Measurements from ENCODE around the gene LILRB2. TPM values are rescaled to one million over a fixed set of nuclear protein-coding genes. Genes with fewer than 3 reads are reported as not detected.
"Not testable (repeated sequence)": the region's sequence is repeated elsewhere in the genome, so short reads cannot be mapped to it uniquely, and the experiment has no call there.

LILRB2 gene
- total RNA-seq, 5 donors from 2014 or later (not counting 1 experiment from before 2014, with no cell fraction given) = 0.46 to 0.53 TPM; not detected in 3

DNA sequence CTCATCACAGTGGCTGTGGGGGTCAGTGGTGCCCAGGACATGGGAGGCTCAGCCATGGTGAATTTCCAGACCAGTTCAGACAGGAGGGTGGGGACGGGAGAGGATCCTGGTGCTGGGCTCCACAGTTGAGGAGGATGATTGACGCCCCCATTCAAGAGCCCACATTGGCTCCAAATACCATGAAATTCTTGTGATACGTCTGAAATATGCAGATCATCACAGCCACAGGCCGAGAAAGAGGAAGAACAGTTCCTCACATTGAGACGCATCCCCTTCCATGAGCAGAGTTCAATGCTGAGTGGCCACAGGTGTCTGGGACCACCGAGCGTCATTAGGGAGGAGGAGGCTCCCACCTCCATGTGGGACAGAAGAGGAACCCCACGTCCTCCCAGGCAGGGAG lies 37.1 kb downstream of the LILRB2 start:
- ATAC-seq (replicated peaks in 1 of 4); H3K4me3 Mint-ChIP-seq; POLR2A ChIA-PET; H3K36me3 Mint-ChIP-seq; CTCF ChIA-PET; H3K9me3 Mint-ChIP-seq; H3K27ac Mint-ChIP-seq; H3K27ac ChIP-seq (ENCODE audit: low read length); H3K36me3 ChIP-seq (ENCODE audit: control insufficient read depth in 2 of 2, extremely low read depth in 1 of 2, insufficient read depth in 1 of 2, low read length in 1 of 2); DNase-seq; H3K9me3 ChIP-seq; H3K4me3 ChIP-seq (ENCODE audit: control insufficient read depth in 1 of 2, extremely low read depth in 1 of 2, low read length in 1 of 2): not testable (repeated sequence)
- Mint-ChIP-seq H3K4me1 (peaks cover 11 to 16% (median 12%) of the 10 kb centered on the region in 3 donors), H3K27me3 (peaks cover 6 to 28% of the 10 kb centered on the region in 2 donors)
- peaks cover 0 to 34% of the 10 kb centered on the region in 2 experiments for H3K27me3 ChIP-seq (replicated peaks in 1 of 2; ENCODE audit: control insufficient read depth in 2 of 2, extremely low read depth in 1 of 2, insufficient read depth in 2 of 2, low read length in 1 of 2)
- no CpG with 5 or more reads among the region's 8 CpGs for WGBS (ENCODE audit: insufficient coverage)
- peaks cover 0 to 14% of the 10 kb centered on the region in 2 experiments for H3K4me1 ChIP-seq (ENCODE audit: control insufficient read depth in 1 of 2, extremely low read depth in 1 of 2, insufficient read depth in 2 of 2, low read length in 2 of 2)

DNA sequence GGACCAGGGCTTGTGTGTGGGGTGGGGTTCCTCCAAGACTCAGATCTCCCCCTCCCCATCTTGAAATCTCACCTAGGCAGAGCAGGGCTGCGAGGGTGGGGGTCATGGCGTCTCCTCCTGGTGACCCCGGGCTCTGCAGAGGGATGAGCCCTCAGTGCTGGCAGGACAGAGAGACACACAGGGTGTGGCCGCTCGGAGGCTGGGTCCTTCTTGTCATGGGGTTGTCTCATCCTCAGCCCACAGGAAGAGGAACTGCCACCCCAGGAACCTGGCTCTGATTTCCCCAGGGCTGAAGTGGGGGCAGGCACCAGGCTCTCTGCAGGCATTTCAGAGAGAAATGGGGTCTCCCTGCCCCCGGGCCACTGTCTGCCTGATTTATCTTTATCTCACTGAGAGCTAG lies 38.3 kb downstream of the LILRB2 start, which contains the start of gene LILRA6:
TSS of gene LILRA6 (minus strand) at position 145 of the 400 bp plus-strand sequence.
- ATAC-seq (replicated peaks in 1 of 4); H3K9me3 ChIP-seq; CTCF ChIA-PET; H3K4me1 ChIP-seq (ENCODE audit: control insufficient read depth in 1 of 2, extremely low read depth in 1 of 2, insufficient read depth in 2 of 2, low read length in 2 of 2); H3K36me3 ChIP-seq (ENCODE audit: control insufficient read depth in 2 of 2, extremely low read depth in 1 of 2, insufficient read depth in 1 of 2, low read length in 1 of 2); H3K4me1 Mint-ChIP-seq; H3K4me3 ChIP-seq (ENCODE audit: control insufficient read depth in 1 of 2, extremely low read depth in 1 of 2, low read length in 1 of 2); H3K36me3 Mint-ChIP-seq; POLR2A ChIA-PET; H3K27ac ChIP-seq (ENCODE audit: low read length); H3K9me3 Mint-ChIP-seq; H3K4me3 Mint-ChIP-seq: not testable (repeated sequence)
- peaks cover 6 to 28% of the 10 kb centered on the region in 2 donors for H3K27me3 Mint-ChIP-seq
- WGBS (ENCODE audit: insufficient coverage) = 76% methylated on average over 2 of the region's 6 CpGs
- H3K27me3 ChIP-seq (replicated peaks in 1 of 2; ENCODE audit: control insufficient read depth in 2 of 2, extremely low read depth in 1 of 2, insufficient read depth in 2 of 2, low read length in 1 of 2) = peaks cover 0 to 32% of the 10 kb centered on the region in 2 experiments
- H3K27ac Mint-ChIP-seq = peak within 1 kb of the TSS in 1 of 2 donors; percentile 23
- peak in 1 of 35 experiments; percentile 17 for DNase-seq

DNA sequence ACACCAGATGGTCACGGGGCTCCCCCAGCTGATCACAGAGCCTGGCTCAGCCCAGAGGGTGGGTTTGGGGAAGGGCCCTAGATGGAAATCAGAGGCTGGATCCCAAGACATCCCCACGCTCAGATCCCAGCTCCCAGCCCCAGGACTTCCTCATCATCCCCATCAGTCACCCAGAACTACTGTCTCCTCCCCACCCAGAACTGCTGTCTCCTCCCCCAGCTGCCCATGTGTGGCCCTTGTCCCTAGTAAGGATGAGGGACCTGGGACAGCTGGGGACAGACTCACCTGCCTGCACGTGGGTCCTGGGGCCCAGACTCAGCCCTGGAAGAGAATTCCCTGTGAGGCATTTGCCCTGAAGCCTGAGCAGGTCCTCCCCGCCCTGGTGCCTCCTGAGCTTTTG lies 38.7 kb downstream of the LILRB2 start:
- H3K4me1 ChIP-seq (ENCODE audit: control insufficient read depth in 1 of 2, extremely low read depth in 1 of 2, insufficient read depth in 2 of 2, low read length in 2 of 2); DNase-seq; H3K9me3 ChIP-seq; ATAC-seq (replicated peaks in 1 of 4); H3K27ac ChIP-seq (ENCODE audit: low read length); H3K27ac Mint-ChIP-seq; H3K4me3 Mint-ChIP-seq; H3K4me3 ChIP-seq (ENCODE audit: control insufficient read depth in 1 of 2, extremely low read depth in 1 of 2, low read length in 1 of 2); POLR2A ChIA-PET; H3K36me3 ChIP-seq (ENCODE audit: control insufficient read depth in 2 of 2, extremely low read depth in 1 of 2, insufficient read depth in 1 of 2, low read length in 1 of 2); H3K4me1 Mint-ChIP-seq; H3K9me3 Mint-ChIP-seq; H3K36me3 Mint-ChIP-seq; CTCF ChIA-PET: not testable (repeated sequence)
- peaks cover 0 to 30% of the 10 kb centered on the region in 2 experiments for H3K27me3 ChIP-seq (replicated peaks in 1 of 2; ENCODE audit: control insufficient read depth in 2 of 2, extremely low read depth in 1 of 2, insufficient read depth in 2 of 2, low read length in 1 of 2)
- WGBS (ENCODE audit: insufficient coverage) = no CpG with 5 or more reads among the region's 4 CpGs
- H3K27me3 Mint-ChIP-seq = peaks cover 6 to 28% of the 10 kb centered on the region in 2 donors

DNA sequence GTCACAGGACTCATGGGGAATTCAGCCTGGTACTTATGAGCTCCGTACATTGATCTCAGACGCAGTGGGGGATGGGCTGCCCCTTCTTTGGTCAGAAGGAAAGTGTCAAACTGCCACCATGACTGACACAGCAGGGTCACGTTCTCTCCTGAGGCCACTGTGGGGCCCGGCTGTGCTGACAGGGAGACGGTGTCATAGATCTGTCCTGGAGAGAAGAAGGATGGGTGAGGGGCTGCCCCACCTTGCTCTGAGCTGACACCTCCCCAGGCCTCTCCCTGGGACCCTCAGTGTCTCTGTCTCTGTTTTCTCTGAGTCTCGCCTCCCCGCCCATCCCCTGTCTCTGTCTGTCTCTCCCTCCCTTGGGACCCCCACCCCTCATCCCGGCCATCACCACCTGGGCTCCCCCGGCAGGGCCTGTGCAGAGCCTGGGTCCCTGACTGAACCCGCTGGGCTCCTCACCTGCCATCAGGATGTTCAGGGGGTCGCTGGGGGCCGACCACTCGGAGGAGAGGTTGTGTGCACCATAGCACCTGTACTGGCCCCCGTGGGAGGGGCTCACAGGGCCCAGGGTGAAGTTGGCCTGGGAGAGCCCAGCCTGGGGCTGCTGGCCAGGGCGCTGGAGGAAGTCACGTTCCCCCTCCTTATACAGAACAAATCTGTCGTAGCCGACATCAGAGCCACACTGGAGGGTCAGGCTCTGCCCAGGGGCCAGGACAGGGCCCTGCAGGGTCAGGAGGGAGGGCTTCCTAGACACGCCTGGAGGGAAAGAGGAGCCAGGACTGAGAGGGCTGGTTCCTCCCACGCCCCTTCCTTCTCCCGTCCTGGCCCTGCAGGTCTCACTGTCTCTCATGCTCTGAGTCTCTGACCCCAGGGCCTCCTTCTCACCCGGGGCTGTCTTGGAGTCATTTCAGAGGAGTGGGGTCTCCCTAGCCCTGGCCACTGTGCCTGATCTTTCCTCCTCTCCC lies 40.3 kb downstream of the LILRB2 start:
- H3K4me1 ChIP-seq (ENCODE audit: control insufficient read depth in 1 of 2, extremely low read depth in 1 of 2, insufficient read depth in 2 of 2, low read length in 2 of 2); POLR2A ChIA-PET; H3K4me3 ChIP-seq (ENCODE audit: control insufficient read depth in 1 of 2, extremely low read depth in 1 of 2, low read length in 1 of 2); H3K36me3 Mint-ChIP-seq; H3K4me1 Mint-ChIP-seq; H3K36me3 ChIP-seq (ENCODE audit: control insufficient read depth in 2 of 2, extremely low read depth in 1 of 2, insufficient read depth in 1 of 2, low read length in 1 of 2); H3K27ac ChIP-seq (ENCODE audit: low read length); DNase-seq; CTCF ChIA-PET; H3K27ac Mint-ChIP-seq; H3K4me3 Mint-ChIP-seq; H3K9me3 ChIP-seq; ATAC-seq (replicated peaks in 1 of 4); H3K9me3 Mint-ChIP-seq: not testable (repeated sequence)
- H3K27me3 ChIP-seq (replicated peaks in 1 of 2; ENCODE audit: control insufficient read depth in 2 of 2, extremely low read depth in 1 of 2, insufficient read depth in 2 of 2, low read length in 1 of 2) = peaks cover 0 to 23% of the 10 kb centered on the region in 2 experiments
- 79% methylated on average over 4 of the region's 22 CpGs for WGBS (ENCODE audit: insufficient coverage)
- peaks cover 6 to 29% of the 10 kb centered on the region in 2 donors for H3K27me3 Mint-ChIP-seq

DNA sequence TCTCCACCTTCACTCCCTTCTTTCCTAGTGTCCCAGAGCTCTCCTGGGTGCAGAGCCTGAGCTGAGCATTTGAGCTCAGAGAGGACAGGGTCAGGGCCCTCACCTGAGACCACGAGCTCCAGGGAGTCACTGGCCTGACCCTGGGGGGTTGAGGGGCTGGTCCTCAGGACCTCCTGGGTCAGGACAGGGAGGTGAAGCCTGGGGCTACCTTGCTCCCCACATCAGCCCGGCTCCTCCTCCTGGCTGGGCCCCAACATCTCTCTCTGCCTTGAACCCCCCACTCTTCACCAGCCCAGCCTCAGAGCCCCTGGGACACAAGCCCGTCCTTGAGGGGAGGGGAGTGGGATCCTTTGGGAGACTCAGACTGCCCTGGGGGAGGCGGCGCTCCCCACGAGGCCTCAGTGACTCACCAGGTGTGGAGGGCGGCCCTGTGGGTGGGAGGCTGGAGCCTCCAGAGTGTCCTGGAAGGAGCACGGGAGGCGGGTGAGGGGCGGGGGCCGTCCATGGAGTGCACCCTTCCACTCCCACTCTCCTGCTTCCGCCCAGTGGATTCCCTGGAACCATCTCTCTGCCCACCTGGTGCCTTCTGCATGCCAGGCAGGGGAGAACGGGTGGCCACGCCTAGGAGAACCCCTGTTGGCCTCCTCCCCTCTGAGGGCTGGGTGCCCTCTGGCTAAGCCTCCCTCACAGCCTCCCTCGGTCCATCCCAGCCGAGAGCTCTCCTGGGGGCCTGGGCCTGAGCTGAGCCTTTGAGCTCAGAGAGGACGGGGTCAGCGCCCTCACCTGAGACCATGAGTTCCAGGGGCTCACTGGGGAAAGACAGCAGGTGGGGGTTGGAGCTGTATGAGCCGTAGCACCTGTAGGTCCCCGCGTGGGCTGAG lies 41.2 kb downstream of the LILRB2 start:
- CTCF ChIA-PET; H3K4me3 Mint-ChIP-seq; H3K4me1 Mint-ChIP-seq; H3K9me3 ChIP-seq; POLR2A ChIA-PET; H3K9me3 Mint-ChIP-seq; H3K4me1 ChIP-seq (ENCODE audit: control insufficient read depth in 1 of 2, extremely low read depth in 1 of 2, insufficient read depth in 2 of 2, low read length in 2 of 2); H3K36me3 Mint-ChIP-seq; H3K4me3 ChIP-seq (ENCODE audit: control insufficient read depth in 1 of 2, extremely low read depth in 1 of 2, low read length in 1 of 2); H3K27ac ChIP-seq (ENCODE audit: low read length); DNase-seq; H3K36me3 ChIP-seq (ENCODE audit: control insufficient read depth in 2 of 2, extremely low read depth in 1 of 2, insufficient read depth in 1 of 2, low read length in 1 of 2); H3K27ac Mint-ChIP-seq; ATAC-seq (replicated peaks in 1 of 4): not testable (repeated sequence)
- H3K27me3 ChIP-seq (replicated peaks in 1 of 2; ENCODE audit: control insufficient read depth in 2 of 2, extremely low read depth in 1 of 2, insufficient read depth in 2 of 2, low read length in 1 of 2) = peaks cover 0 to 23% of the 10 kb centered on the region in 2 experiments
- WGBS (ENCODE audit: insufficient coverage) = 73% methylated on average over 5 of the region's 21 CpGs
- H3K27me3 Mint-ChIP-seq = peaks cover 6 to 28% of the 10 kb centered on the region in 2 donors

DNA sequence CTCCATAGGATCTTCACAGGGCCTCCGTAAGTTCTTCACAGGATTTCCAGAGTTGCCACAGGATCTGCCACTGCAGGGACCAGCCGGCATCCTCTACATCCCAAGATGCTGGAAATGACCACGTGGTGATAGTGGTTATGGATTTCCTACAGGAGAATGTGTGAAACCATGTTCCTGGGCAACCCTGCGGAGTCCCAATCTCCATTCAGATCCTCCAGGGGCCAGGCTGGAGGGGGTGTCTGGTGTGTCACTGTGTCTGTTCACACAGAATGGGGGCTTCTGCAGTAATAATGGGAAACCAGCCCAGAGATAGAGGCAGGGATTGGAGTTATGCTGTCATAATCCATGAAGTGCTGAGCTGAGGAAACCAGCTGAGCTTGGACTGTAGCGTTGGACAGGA lies 47.0 kb downstream of the LILRB2 start:
- H3K4me3 Mint-ChIP-seq = no peak overlapping the region
- no peaks in the 10 kb centered on the region for H3K36me3 ChIP-seq (ENCODE audit: control insufficient read depth in 2 of 2, extremely low read depth in 1 of 2, insufficient read depth in 1 of 2, low read length in 1 of 2)

More for the DNA sequence above, 47.0 kb downstream of the LILRB2 start:
- Mint-ChIP-seq H3K27me3 (peaks cover 11 to 19% of the 10 kb centered on the region in 2 donors), H3K4me1 (peaks cover 4 to 16% (median 4%) of the 10 kb centered on the region in 3 donors), H3K27ac (peak overlapping the region in 1 of 2 donors; percentile 0), H3K36me3 (no peaks in the 10 kb centered on the region), H3K9me3 (no peaks in the 10 kb centered on the region)
- H3K4me3 ChIP-seq (ENCODE audit: control insufficient read depth in 1 of 2, extremely low read depth in 1 of 2, low read length in 1 of 2) = no peak overlapping the region
- DNase-seq = no peak
- H3K9me3 ChIP-seq = no peaks in the 10 kb centered on the region
- no peak for ATAC-seq (replicated peaks in 1 of 4)
- H3K4me1 ChIP-seq (ENCODE audit: control insufficient read depth in 1 of 2, extremely low read depth in 1 of 2, insufficient read depth in 2 of 2, low read length in 2 of 2) = peaks cover 0 to 11% of the 10 kb centered on the region in 2 experiments
- ChIA-PET CTCF (no interaction called here), POLR2A (no interaction called here)
- H3K27me3 ChIP-seq (replicated peaks in 1 of 2; ENCODE audit: control insufficient read depth in 2 of 2, extremely low read depth in 1 of 2, insufficient read depth in 2 of 2, low read length in 1 of 2) = peaks cover 0 to 16% of the 10 kb centered on the region in 2 experiments
- 89% methylated on average over 2 of the region's 5 CpGs for WGBS (ENCODE audit: insufficient coverage)
- no peak overlapping the region for H3K27ac ChIP-seq (ENCODE audit: low read length)
